AG09319 (cell line): Measurements from ENCODE around the gene RWDD4.

Experiments used
- DNase-seq: peaks from one replicate; pipeline ENCODE4 v3.0.0-alpha.2; 2010; ENCODE audit warnings: low read depth; ENCODE audit errors: extremely low read depth
- CTCF ChIP-seq: IDR thresholded peaks from 2 replicates; pipeline ENCODE4 v1.5.1; 2011; ENCODE audit warnings: low read depth, mild to moderate bottlenecking, inconsistent platforms, low read length, moderate library complexity

The RWDD4 gene

DNA sequence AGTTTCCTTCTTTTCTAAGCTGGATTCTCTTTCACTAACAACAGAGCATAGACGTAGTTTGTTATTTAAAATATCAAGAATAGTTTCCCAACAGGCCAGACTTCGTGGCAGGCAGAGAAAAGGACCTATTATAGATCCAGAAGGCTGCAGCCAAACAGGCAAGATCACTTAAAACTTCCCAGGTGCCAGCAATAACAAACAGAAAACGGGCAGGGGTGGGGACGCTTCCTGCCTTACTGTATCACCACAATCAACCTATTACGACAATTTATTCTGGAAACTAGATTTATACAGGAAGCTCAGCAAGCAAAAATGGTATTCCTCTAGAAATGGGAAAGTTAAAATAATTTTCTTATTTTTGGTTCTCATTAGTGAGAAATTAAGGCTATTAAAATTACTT is 22.1 kb downstream of the RWDD4 start:
- no peak for TF ChIP-seq CTCF
- DNase-seq = no peak

GRCh38 chr4:183636503-183636902 is 22.5 kb downstream of the RWDD4 start:
- no peak for TF ChIP-seq CTCF
- no peak for DNase-seq

- TF ChIP-seq CTCF = no peak
- no peak for DNase-seq
These were observed 23.2 kb downstream of the RWDD4 start for GRCh38 chr4:183635741-183636140.

DNA sequence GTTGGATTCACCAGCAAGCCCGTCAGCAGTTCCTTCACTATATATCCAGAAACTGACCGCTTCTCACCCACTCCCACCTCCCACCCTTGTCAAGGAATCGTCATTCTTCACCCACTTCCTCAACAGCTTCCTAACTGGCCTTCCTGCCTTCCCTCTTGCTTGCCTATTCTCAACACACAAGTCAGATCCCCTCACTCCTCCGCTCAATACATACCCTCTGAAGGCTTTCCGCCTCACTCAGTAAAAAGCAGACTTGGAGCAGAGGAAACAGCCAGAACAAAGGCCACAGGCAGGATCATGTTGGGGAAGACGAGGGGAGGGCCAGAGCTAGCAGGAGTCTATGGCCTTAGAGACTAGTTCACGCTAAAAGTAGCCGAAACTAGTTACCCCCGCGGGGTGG is 23.7 kb downstream of the RWDD4 start:
- no peak for DNase-seq
- TF ChIP-seq CTCF = no peak

DNA sequence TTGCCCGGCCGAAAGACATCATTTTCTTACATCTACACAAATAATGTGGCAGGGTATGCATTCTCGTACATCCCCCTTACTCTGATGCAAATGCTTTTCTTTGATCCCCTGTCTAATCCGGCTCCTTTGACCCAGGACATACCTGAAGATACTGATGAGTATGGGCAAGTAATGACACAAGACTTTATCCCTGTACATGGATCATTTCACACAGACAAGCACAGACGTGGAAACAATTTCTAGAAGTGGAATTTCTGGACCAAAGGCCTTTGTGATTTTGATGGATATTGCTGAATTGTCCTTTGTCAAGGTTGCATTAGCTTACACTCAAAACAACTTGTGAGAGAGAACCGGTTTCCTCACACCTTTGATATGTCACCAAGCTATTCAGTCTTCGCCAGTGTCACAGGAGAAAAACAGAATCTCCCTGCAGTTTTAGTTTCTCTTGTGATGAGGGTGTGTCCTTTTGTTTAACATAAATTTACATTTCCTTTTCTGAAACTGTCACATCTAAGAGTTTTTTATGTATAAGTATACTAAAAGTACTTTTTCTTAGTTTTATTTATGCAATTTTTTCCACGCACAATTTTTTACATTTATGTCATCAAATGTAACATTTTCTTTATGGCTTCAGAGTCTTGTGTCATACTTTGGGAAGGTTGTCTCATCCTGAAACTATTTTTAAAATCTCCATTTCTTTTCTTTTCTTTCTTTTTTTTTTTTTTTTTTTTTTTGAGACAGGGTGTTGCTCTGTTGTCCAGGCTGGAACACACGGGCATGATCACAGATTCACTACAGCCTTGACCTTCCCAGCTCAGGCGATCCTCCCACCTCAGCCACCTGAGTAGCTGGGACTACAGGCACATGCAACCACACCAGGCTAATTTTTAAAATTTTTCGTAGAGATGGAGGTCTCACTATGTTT is 25.2 kb downstream of the RWDD4 start:
- TF ChIP-seq CTCF = no peak
- no peak for DNase-seq

- no peak for DNase-seq
- TF ChIP-seq CTCF = no peak
These were observed 26.3 kb downstream of the RWDD4 start for GRCh38 chr4:183632689-183633088.

GRCh38 chr4:183631577-183632198 is 27.3 kb downstream of the RWDD4 start:
- DNase-seq = no peak
- no peak for TF ChIP-seq CTCF
